ENCODE measurements around the gene ARHGAP24. TPM values are rescaled to one million over a fixed set of nuclear protein-coding genes. Genes with fewer than 3 reads are reported as not detected.
"Not testable (repeated sequence)": the region's sequence is repeated elsewhere in the genome, so short reads cannot be mapped to it uniquely, and the experiment has no call there.

ARHGAP24 gene
- total and polyA plus RNA-seq, 8 donors, result 10.5 to 34.7 (median 17.1) TPM

DNA sequence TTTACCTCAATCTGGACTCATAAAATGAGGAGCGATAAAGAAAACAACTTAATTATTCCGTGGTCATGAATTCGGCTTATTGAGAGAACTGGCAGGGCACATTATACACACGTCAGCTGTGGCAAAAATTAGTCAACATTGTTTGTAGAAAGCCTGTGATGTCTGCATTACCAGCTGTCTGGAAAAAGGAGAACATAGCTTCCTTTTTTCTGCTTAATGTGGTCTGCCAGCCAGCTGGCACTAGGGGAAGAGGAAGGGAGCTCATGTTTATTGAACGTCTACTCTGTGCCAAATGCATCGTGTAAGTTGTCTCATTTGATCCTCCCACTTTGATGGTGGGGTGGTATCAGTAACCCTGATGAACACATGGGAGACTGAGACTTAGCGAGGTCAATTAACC, 367.6 kb downstream of the ARHGAP24 start:
- no peak for TF ChIP-seq CTCF (IDR thresholded peaks at IDR 0.05)
- Histone ChIP-seq H3K27ac (peak overlapping the region in 2 of 4 donors; percentile 65 to 76), H3K27me3 (no peaks in the 10 kb centered on the region), H3K4me3 (no peak overlapping the region), H3K9me3 (no peaks in the 10 kb centered on the region), H3K36me3 (no peaks in the 10 kb centered on the region), H3K4me1 (peaks cover 0 to 11% (median 6%) of the 10 kb centered on the region in 3 donors)
- peak in 3 of 4 donors; percentile 83 to 93 (median 89) for ATAC-seq
- no peak for FAIRE-seq
- DNase-seq, result peak in 1 of 6 donors; percentile 36
- intact Hi-C loops (cut with DNase I), result no loop called here
- 50 to 52% methylated on average over 7 of the region's 7 CpGs for WGBS, 2 donors

DNA sequence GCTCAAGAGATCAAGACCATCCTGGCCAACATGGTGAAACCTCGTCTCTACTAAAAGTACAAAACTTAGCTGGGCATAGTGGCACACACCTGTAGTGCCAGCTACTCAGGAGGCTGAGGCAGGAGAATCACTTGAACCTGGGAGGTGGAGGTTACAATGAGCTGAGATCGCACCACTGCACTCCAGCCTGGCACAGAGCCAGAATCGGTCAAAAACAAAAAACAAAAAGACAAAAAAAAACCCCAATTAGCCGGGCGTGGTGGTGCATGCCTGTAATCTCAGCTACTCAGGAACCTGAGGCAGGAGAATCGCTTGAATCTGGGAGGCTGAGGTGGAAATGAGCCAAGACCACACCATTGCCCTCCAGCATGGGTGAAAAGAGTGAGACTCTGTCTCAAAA, 378.8 kb downstream of the ARHGAP24 start:
- intact Hi-C loops (cut with DNase I); ATAC-seq; FAIRE-seq; H3K36me3 ChIP-seq; H3K27ac ChIP-seq; DNase-seq; H3K4me1 ChIP-seq; H3K27me3 ChIP-seq; H3K9me3 ChIP-seq; H3K4me3 ChIP-seq: not testable (repeated sequence)
- 91 to 97% methylated on average over 6 of the region's 6 CpGs for WGBS, 2 donors

DNA sequence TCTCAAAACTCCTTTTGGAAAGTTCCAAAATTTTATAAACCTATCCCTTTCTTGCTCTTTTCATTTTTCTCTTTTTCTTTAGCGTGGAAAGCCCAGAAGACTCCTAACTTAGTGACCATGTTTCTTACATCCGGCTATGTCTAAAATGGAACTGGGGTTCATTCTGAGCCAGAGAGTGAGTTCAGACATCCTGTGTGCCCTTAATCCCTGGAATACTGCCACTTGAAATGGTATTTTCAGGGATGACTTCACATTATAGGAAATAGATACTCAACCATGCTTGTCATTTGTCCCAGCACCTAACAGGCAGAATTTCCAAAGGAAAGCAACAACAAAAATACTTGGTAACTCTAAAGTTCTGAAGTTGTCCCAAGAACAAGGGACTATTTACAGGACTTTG, 379.6 kb downstream of the ARHGAP24 start:
- no peak for TF ChIP-seq CTCF (IDR thresholded peaks at IDR 0.05)
- no peak overlapping the region for H3K27ac ChIP-seq
- no peaks in the 10 kb centered on the region for H3K9me3 ChIP-seq
- no peaks in the 10 kb centered on the region for H3K36me3 ChIP-seq
- FAIRE-seq, result no peak
- no peak for ATAC-seq
- no peaks in the 10 kb centered on the region for H3K27me3 ChIP-seq
- intact Hi-C loops (cut with DNase I), result no loop called here
- no peak for DNase-seq
- H3K4me3 ChIP-seq, result no peak overlapping the region
- H3K4me1 ChIP-seq, result peaks cover 0 to 3% (median 0%) of the 10 kb centered on the region in 3 donors
- WGBS, 2 donors, result 91 to 94% methylated on average over 2 of the region's 2 CpGs

DNA sequence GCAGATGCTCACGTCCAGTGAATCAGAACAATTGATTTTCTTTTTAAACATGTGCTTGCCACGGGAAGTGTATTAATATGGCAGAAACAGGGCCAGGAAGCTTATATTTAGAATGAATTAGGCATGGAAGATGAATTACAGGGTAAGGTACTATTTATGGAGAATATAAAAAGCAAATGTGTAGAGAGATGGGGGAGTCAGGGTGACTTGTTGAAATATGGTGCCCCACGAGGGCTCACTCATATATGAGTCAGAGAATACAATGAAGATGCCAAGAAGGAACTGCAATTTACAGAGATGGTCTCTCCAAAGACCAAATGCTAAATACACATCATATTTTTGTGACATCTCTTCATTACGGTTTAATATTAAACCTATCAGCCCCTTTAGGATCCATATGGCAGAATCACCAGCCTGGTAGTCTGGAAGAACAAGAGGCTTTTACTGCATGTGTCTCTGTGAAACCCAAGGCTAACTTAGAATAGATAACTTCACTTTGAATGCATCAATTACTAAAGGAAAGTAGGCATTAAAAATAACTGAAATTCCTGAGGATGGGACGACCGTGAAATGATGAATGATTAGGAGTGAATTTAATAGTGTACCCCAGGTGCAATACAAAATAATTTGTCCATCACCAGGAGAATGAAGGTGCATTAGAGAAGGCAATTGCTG, 385.3 kb downstream of the ARHGAP24 start:
- DNase-seq, result no peak
- peaks cover 7 to 24% (median 14%) of the 10 kb centered on the region in 3 donors for H3K4me1 ChIP-seq
- FAIRE-seq, result no peak
- ATAC-seq, result peak in 1 of 4 donors; percentile 30
- no peak for TF ChIP-seq CTCF (IDR thresholded peaks at IDR 0.05)
- H3K27me3 ChIP-seq, result no peaks in the 10 kb centered on the region
- WGBS, 2 donors, result 57 to 59% methylated on average over 6 of the region's 6 CpGs
- H3K9me3 ChIP-seq, result no peaks in the 10 kb centered on the region
- intact Hi-C loops (cut with DNase I), result no loop called here
- no peak overlapping the region for H3K27ac ChIP-seq
- H3K4me3 ChIP-seq, result no peak overlapping the region
- no peaks in the 10 kb centered on the region for H3K36me3 ChIP-seq

GRCh38 chr4:85861064-85861765, 386.3 kb downstream of the ARHGAP24 start:
- no peak for FAIRE-seq

More at GRCh38 chr4:85861064-85861765, 386.3 kb downstream of the ARHGAP24 start:
- no peaks in the 10 kb centered on the region for H3K36me3 ChIP-seq
- no peak overlapping the region for H3K4me3 ChIP-seq
- WGBS, 2 donors, result 26 to 30% methylated on average over 5 of the region's 5 CpGs
- no peaks in the 10 kb centered on the region for H3K9me3 ChIP-seq
- TF ChIP-seq CTCF (IDR thresholded peaks at IDR 0.05), result no peak
- peaks cover 7 to 24% (median 14%) of the 10 kb centered on the region in 3 donors for H3K4me1 ChIP-seq
- intact Hi-C loops (cut with DNase I), result no loop called here
- DNase-seq (no peak), ATAC-seq (peak; percentile 52 to 80 (median 72))
- H3K27me3 ChIP-seq, result no peaks in the 10 kb centered on the region
- H3K27ac ChIP-seq, result no peak overlapping the region
